Upper lobe of left lung (tissue), 6 donors: Measurements from ENCODE around the gene POLR2M. TPM values are rescaled to one million over a fixed set of nuclear protein-coding genes. Genes with fewer than 3 reads are reported as not detected.

Experiments
- ATAC-seq, 2 donors: fragments of 200-7000 bp; cut with Tn5 transposase; one replicate each; pipeline ENCODE4 v1.9.1; 2022; ENCODE audit warnings: mild to moderate bottlenecking in 2 of 2, moderate library complexity in 2 of 2; ENCODE audit not compliant: low FRiP score in 2 of 2
- DNase-seq, 2 donors: peaks; one replicate each; pipeline ENCODE4 v3.0.0-alpha.2; 2019 to 2020
- H3K27ac ChIP-seq, 4 donors: fragments of 200-600 bp; sonication (generic); one replicate each; pipeline ENCODE4 v1.5.1; 2016 to 2019
- H3K27me3 ChIP-seq, 4 donors: fragments of 200-600 bp; sonication (generic); one replicate each; pipeline ENCODE4 v1.5.1; 2017 to 2019
- H3K36me3 ChIP-seq, 4 donors: fragments of 200-600 bp; sonication (generic); one replicate each; pipeline ENCODE4 v1.5.1; 2016 to 2019
- H3K4me1 ChIP-seq, 4 donors: fragments of 200-600 bp; sonication (generic); one replicate each; pipeline ENCODE4 v1.5.1; 2018 to 2019
- H3K4me3 ChIP-seq, 4 donors: fragments of 200-600 bp; sonication (generic); one replicate each; pipeline ENCODE4 v1.5.1; 2017 to 2019; ENCODE audit warnings: mild to moderate bottlenecking in 2 of 4, moderate library complexity in 1 of 4
- H3K9me3 ChIP-seq, 4 donors: fragments of 200-600 bp; sonication (generic); one replicate each; pipeline ENCODE4 v1.5.1; 2018 to 2019
- CTCF ChIP-seq, 6 experiments: fragments of 450-650 bp in 4 of 6; fragments of 200-600 bp in 2 of 6; sonication (generic) in 2 of 6; IDR thresholded peaks; one replicate each; pipeline ENCODE4 v1.5.1; 2016 to 2019; ENCODE audit warnings: antibody characterized with exemption in 6 of 6
- EP300 ChIP-seq, 4 donors: sonication (generic); formaldehyde crosslinking; IDR thresholded peaks; one replicate each; pipeline ENCODE4 v1.5.1; 2017; ENCODE audit warnings: antibody characterized with exemption in 4 of 4, control low read depth in 2 of 4
- POLR2A ChIP-seq, 4 donors: fragments of 450-650 bp; IDR thresholded peaks; one replicate each; pipeline ENCODE4 v1.5.1; 2016 to 2017; ENCODE audit warnings: antibody characterized with exemption in 4 of 4, mild to moderate bottlenecking in 2 of 4
- POLR2AphosphoS5 ChIP-seq, 2 donors: sonication (generic); formaldehyde crosslinking; IDR thresholded peaks; one replicate each; pipeline ENCODE4 v1.5.1; 2017; ENCODE audit warnings: antibody characterized with exemption in 2 of 2
- WGBS, 2 donors: methylation state at CpG; one replicate each; pipeline ENCODE4 v1.1.5; 2017 to 2018; 5-methylcytosine and 5-hydroxymethylcytosine counted together
- total RNA-seq, 6 donors: library from RNA; depleted of rRNA in 4 of 6; stranded (reverse); fragments of >200 nt in 4 of 6; gene quantifications; one replicate each; pipeline versions ENCODE4 v1.1.0 to v1.2.1, GENCODE V29; 2016 to 2021
- donor health status: DM: no; HTN: no; CAD: no; lungs with moderate emphysema.
- donor health status: DM: no; HTN: yes; CAD: no; lungs with severe emphysema.

The POLR2M gene
- total RNA-seq, 6 donors from 2014 or later: 40.2 to 553 (median 73.4) TPM

GRCh38 chr15:57756466-57756865, 50.0 kb downstream of the POLR2M start:
- no peaks in the 10 kb centered on the region for H3K27me3 ChIP-seq
- peaks cover 0 to 10% (median 2%) of the 10 kb centered on the region in 4 donors for H3K4me1 ChIP-seq
- H3K9me3 ChIP-seq: no peaks in the 10 kb centered on the region
- TF ChIP-seq POLR2A (IDR thresholded peaks at IDR 0.05) (no peak), POLR2AphosphoS5 (IDR thresholded peaks at IDR 0.05) (no peak), CTCF (IDR thresholded peaks at IDR 0.05) (no peak), EP300 (IDR thresholded peaks at IDR 0.05) (no peak)
- H3K4me3 ChIP-seq: no peak overlapping the region
- WGBS, 2 donors: 85 to 98% methylated on average over 3 of the region's 3 CpGs
- H3K27ac ChIP-seq: no peak overlapping the region
- ATAC-seq: no peak
- no peak for DNase-seq
- H3K36me3 ChIP-seq: no peaks in the 10 kb centered on the region

- H3K27me3 ChIP-seq: no peaks in the 10 kb centered on the region
- H3K9me3 ChIP-seq: no peaks in the 10 kb centered on the region
- 65 to 73% methylated on average over 3 of the region's 3 CpGs for whole genome bisulfite sequencing, 2 donors
- ATAC-seq (no peak), DNase-seq (no peak)
- no peaks in the 10 kb centered on the region for H3K4me1 ChIP-seq
- H3K36me3 ChIP-seq: no peaks in the 10 kb centered on the region
- H3K27ac ChIP-seq: no peak overlapping the region
- TF ChIP-seq POLR2A (IDR thresholded peaks at IDR 0.05) (no peak), EP300 (IDR thresholded peaks at IDR 0.05) (no peak), POLR2AphosphoS5 (IDR thresholded peaks at IDR 0.05) (no peak), CTCF (IDR thresholded peaks at IDR 0.05) (no peak)
- H3K4me3 ChIP-seq: no peak overlapping the region
Observed at GRCh38 chr15:57758560-57758959, 52.0 kb downstream of the POLR2M start.

- Histone ChIP-seq H3K4me1 (no peaks in the 10 kb centered on the region), H3K27ac (no peak overlapping the region), H3K27me3 (no peaks in the 10 kb centered on the region), H3K9me3 (no peaks in the 10 kb centered on the region), H3K4me3 (no peak overlapping the region), H3K36me3 (no peaks in the 10 kb centered on the region)
- ATAC-seq: no peak
- TF ChIP-seq CTCF (IDR thresholded peaks at IDR 0.05) (no peak), EP300 (IDR thresholded peaks at IDR 0.05) (no peak), POLR2AphosphoS5 (IDR thresholded peaks at IDR 0.05) (no peak), POLR2A (IDR thresholded peaks at IDR 0.05) (no peak)
- WGBS, 2 donors: 97 to 100% methylated on average over 1 of the region's 1 CpG
- DNase-seq: no peak
Observed at GRCh38 chr15:57761562-57761961, 55.0 kb downstream of the POLR2M start.

GRCh38 chr15:57762302-57762701, 55.8 kb downstream of the POLR2M start:
- Histone ChIP-seq H3K27ac (no peak overlapping the region), H3K4me3 (no peak overlapping the region), H3K9me3 (no peaks in the 10 kb centered on the region), H3K36me3 (no peaks in the 10 kb centered on the region), H3K4me1 (no peaks in the 10 kb centered on the region), H3K27me3 (no peaks in the 10 kb centered on the region)
- ATAC-seq: no peak
- no peak for DNase-seq
- WGBS, 2 donors: 98 to 100% methylated on average over 4 of the region's 4 CpGs
- TF ChIP-seq EP300 (IDR thresholded peaks at IDR 0.05): no peak
- TF ChIP-seq CTCF (IDR thresholded peaks at IDR 0.05): no peak
- TF ChIP-seq POLR2A (IDR thresholded peaks at IDR 0.05): no peak
- no peak for TF ChIP-seq POLR2AphosphoS5 (IDR thresholded peaks at IDR 0.05)

- H3K27ac ChIP-seq: no peak overlapping the region
Observed at GRCh38 chr15:57763176-57763964, 56.9 kb downstream of the POLR2M start.

More at GRCh38 chr15:57763176-57763964, 56.9 kb downstream of the POLR2M start:
- 85 to 94% methylated on average over 5 of the region's 5 CpGs for WGBS, 2 donors
- DNase-seq: no peak
- no peaks in the 10 kb centered on the region for H3K36me3 ChIP-seq
- ATAC-seq: no peak
- H3K9me3 ChIP-seq: no peaks in the 10 kb centered on the region
- H3K27me3 ChIP-seq: no peaks in the 10 kb centered on the region
- no peak overlapping the region for H3K4me3 ChIP-seq
- TF ChIP-seq CTCF (IDR thresholded peaks at IDR 0.05): no peak
- H3K4me1 ChIP-seq: no peaks in the 10 kb centered on the region
